SK-N-MC (cell line): ENCODE results near the gene FAXDC2.

Experiments
- EZH2 ChIP-seq: fragments of 200-600 bp; sonication (generic); IDR thresholded peaks from one replicate; pipeline ENCODE4 v1.6.1; 2017; ENCODE audit warnings: antibody characterized with exemption
- POLR2AphosphoS5 ChIP-seq: IDR thresholded peaks from 2 replicates; pipeline ENCODE4 v1.6.1; 2012; ENCODE audit warnings: mild to moderate bottlenecking, low read depth, low read length, borderline replicate concordance

- TF ChIP-seq EZH2 (no peak), POLR2AphosphoS5 (no peak)
Observed at GRCh38 chr5:154782326-154782725, 68.1 kb downstream of the FAXDC2 start.
